H1 (cell line): Measurements from ENCODE around the gene ABCD2. TPM values are rescaled to one million over a fixed set of nuclear protein-coding genes. Genes with fewer than 3 reads are reported as not detected.

Experiments
- CTCF ChIA-PET: fragments of 300-600 bp; sonication (Branson Sonifier 250); formaldehyde crosslinking; loops from one replicate; lab custom pipeline; 2021; ENCODE audit not compliant: partially characterized antibody; lab: Charles Lee
- POLR2A ChIA-PET: fragments of 300-600 bp; sonication (Branson Sonifier 250); formaldehyde crosslinking; loops from one replicate; lab custom pipeline; 2021; ENCODE audit warnings: inconsistent platforms; ENCODE audit not compliant: partially characterized antibody; lab: Charles Lee
- DNase-seq, 2 experiments: peaks; one replicate each; pipeline versions ENCODE4 v3.0.0 to v3.0.0-alpha.2; 2010 to 2022; ENCODE audit warnings: low spot score in 2 of 2, low read depth in 1 of 2, mixed read lengths in 1 of 2
- FAIRE-seq: peaks from 2 replicates; lab custom pipeline; 2011; peaks lifted over from hg19 to GRCh38; lab: Jason Lieb, UNC
- H2AFZ ChIP-seq: 2 replicates; pipeline ENCODE4 v1.8.1; 2012; ENCODE audit warnings: low read length, inconsistent platforms
- H2AK5ac ChIP-seq: 2 replicates; pipeline ENCODE4 v1.6.1; 2013; ENCODE audit warnings: low read depth, low read length
- H2BK120ac ChIP-seq: replicated peaks from 2 replicates; pipeline ENCODE3; 2013; ENCODE audit warnings: low read depth, low read length, inconsistent platforms
- H2BK12ac ChIP-seq: 2 replicates; pipeline ENCODE4 v1.6.1; 2013; ENCODE audit warnings: low read depth, low read length
- H2BK15ac ChIP-seq: 2 replicates; pipeline ENCODE4 v1.6.1; 2013; ENCODE audit warnings: low read length
- H2BK20ac ChIP-seq: 2 replicates; pipeline ENCODE4 v1.6.1; 2013; ENCODE audit warnings: low read length
- H2BK5ac ChIP-seq: 2 replicates; pipeline ENCODE4 v1.6.1; 2013; ENCODE audit warnings: low read depth, low read length
- H3K14ac ChIP-seq: 2 replicates; pipeline ENCODE4 v1.6.1; 2013; ENCODE audit warnings: inconsistent platforms; ENCODE audit not compliant: insufficient read length
- H3K18ac ChIP-seq: 2 replicates; pipeline ENCODE4 v1.6.1; 2013; ENCODE audit warnings: low read length; ENCODE audit errors: extremely low read depth
- H3K23ac ChIP-seq: 2 replicates; pipeline ENCODE4 v1.6.1; 2013; ENCODE audit warnings: inconsistent platforms; ENCODE audit not compliant: insufficient read length
- H3K23me2 ChIP-seq: 2 replicates; pipeline ENCODE4 v1.6.1; 2013; ENCODE audit warnings: low read depth, low read length
- H3K27ac ChIP-seq: 2 replicates; pipeline ENCODE4 v1.6.1; 2011; ENCODE audit warnings: low read depth, low read length, inconsistent platforms
- H3K27me3 ChIP-seq, 4 experiments: replicated peaks in 1 of 4; 1 replicate in 1 of 4; 2 replicates in 3 of 4; pipeline versions ENCODE4 v1.6.1 to v1.8.1; 2011 to 2013; ENCODE audit warnings: low read length in 3 of 4, mild to moderate bottlenecking in 3 of 4, inconsistent platforms in 2 of 4, mixed read lengths in 2 of 4, moderate library complexity in 1 of 4; ENCODE audit not compliant: control insufficient read depth in 3 of 4, insufficient read depth in 3 of 4; ENCODE audit errors: extremely low read depth in 1 of 4
- H3K36me3 ChIP-seq, 4 experiments: 2 replicates each; pipeline versions ENCODE4 v1.6.1 to v1.8.1; 2011 to 2013; ENCODE audit warnings: mild to moderate bottlenecking in 4 of 4, low read length in 3 of 4, moderate library complexity in 2 of 4, control low read depth in 1 of 4, inconsistent platforms in 1 of 4; ENCODE audit not compliant: insufficient read depth in 4 of 4, control insufficient read depth in 2 of 4
- H3K4ac ChIP-seq: replicated peaks from 2 replicates; pipeline ENCODE3; 2013; ENCODE audit warnings: low read length, low read depth, mixed read lengths, inconsistent platforms; ENCODE audit not compliant: insufficient read length
- H3K4me1 ChIP-seq, 4 experiments: replicated peaks in 1 of 4; 1 replicate in 1 of 4; 2 replicates in 3 of 4; pipeline versions ENCODE4 v1.6.1 to v1.8.1; 2011 to 2013; ENCODE audit warnings: low read length in 3 of 4, inconsistent platforms in 2 of 4, mixed read lengths in 1 of 4; ENCODE audit not compliant: insufficient read depth in 4 of 4, control insufficient read depth in 3 of 4
- H3K4me2 ChIP-seq, 2 experiments: 2 replicates each; pipeline versions ENCODE4 v1.6.1 to v1.8.1; 2011 to 2013; ENCODE audit warnings: low read depth in 2 of 2, low read length in 2 of 2, control low read depth in 1 of 2, inconsistent platforms in 1 of 2, mild to moderate bottlenecking in 1 of 2; ENCODE audit not compliant: insufficient read depth in 1 of 2
- H3K4me3 ChIP-seq, 4 experiments: fragments of 200-600, 300-600 bp in 1 of 4; sonication (generic), shearing (Covaris generic), sonication (Bioruptor Twin) in 1 of 4; 2 replicates each; pipeline versions ENCODE4 v1.5.1 to v1.8.1; 2011 to 2016; ENCODE audit warnings: low read length in 4 of 4, low read depth in 3 of 4, control low read depth in 2 of 4, inconsistent platforms in 2 of 4, mild to moderate bottlenecking in 2 of 4, mixed read lengths in 1 of 4, moderate library complexity in 1 of 4; ENCODE audit not compliant: insufficient read depth in 2 of 4; ENCODE audit errors: extremely low read depth in 1 of 4
- H3K56ac ChIP-seq: replicated peaks from 2 replicates; pipeline ENCODE3; 2013; ENCODE audit warnings: low read depth, mild to moderate bottlenecking, mixed read lengths, low read length, inconsistent platforms; ENCODE audit not compliant: insufficient read length
- H3K79me1 ChIP-seq: 2 replicates; pipeline ENCODE4 v1.6.1; 2013; ENCODE audit warnings: low read depth, low read length, control low read depth
- H3K79me2 ChIP-seq, 2 experiments: 2 replicates each; pipeline versions ENCODE4 v1.6.1 to v1.8.1; 2012 to 2013; ENCODE audit warnings: low read length in 2 of 2, mild to moderate bottlenecking in 2 of 2, inconsistent platforms in 1 of 2; ENCODE audit not compliant: insufficient read depth in 2 of 2, control insufficient read depth in 1 of 2
- H3K9ac ChIP-seq, 4 experiments: replicated peaks in 1 of 4; 1 replicate in 1 of 4; 2 replicates in 3 of 4; pipeline versions ENCODE4 v1.6.1 to v1.8.1; 2011 to 2013; ENCODE audit warnings: low read depth in 3 of 4, low read length in 3 of 4, control low read depth in 2 of 4, mild to moderate bottlenecking in 2 of 4, moderate library complexity in 2 of 4, inconsistent platforms in 1 of 4; ENCODE audit errors: extremely low read depth in 1 of 4
- H3K9me3 ChIP-seq, 2 experiments: 2 replicates each; pipeline versions ENCODE4 v1.6.1 to v1.8.1; 2012 to 2013; ENCODE audit warnings: mild to moderate bottlenecking in 2 of 2, moderate library complexity in 2 of 2, control low read depth in 1 of 2, inconsistent platforms in 1 of 2, low read depth in 1 of 2, low read length in 1 of 2, mixed read lengths in 1 of 2; ENCODE audit not compliant: insufficient read depth in 2 of 2
- H4K20me1 ChIP-seq, 2 experiments: replicated peaks in 1 of 2; 2 replicates each; pipeline versions ENCODE3 to v1.8.1; 2011 to 2013; ENCODE audit warnings: inconsistent platforms in 2 of 2, low read length in 2 of 2, mild to moderate bottlenecking in 1 of 2; ENCODE audit not compliant: insufficient read depth in 2 of 2, control insufficient read depth in 1 of 2
- H4K5ac ChIP-seq: 2 replicates; pipeline ENCODE4 v1.6.1; 2013; ENCODE audit warnings: low read length, low read depth, mixed read lengths, inconsistent platforms; ENCODE audit not compliant: insufficient read length
- H4K8ac ChIP-seq: 2 replicates; pipeline ENCODE4 v1.8.0; 2013; ENCODE audit warnings: mild to moderate bottlenecking, moderate library complexity, low read length, inconsistent platforms; ENCODE audit not compliant: insufficient read depth; ENCODE audit errors: extremely low read depth
- H4K91ac ChIP-seq: replicated peaks from 2 replicates; pipeline ENCODE3; 2013; ENCODE audit warnings: low read length, mixed read lengths, inconsistent platforms; ENCODE audit not compliant: insufficient read length
- FOSL1 ChIP-seq: IDR thresholded peaks from 2 replicates; pipeline ENCODE4 v1.6.1; 2011; ENCODE audit warnings: mild to moderate bottlenecking, low read depth, low read length, moderate library complexity; ENCODE audit not compliant: insufficient read depth
- KDM1A ChIP-seq: fragments of 200-600, 300-600 bp; sonication (generic); IDR thresholded peaks from 2 replicates; pipeline ENCODE4 v1.7.1; 2016; ENCODE audit warnings: mild to moderate bottlenecking, low read length, borderline replicate concordance
- NANOG ChIP-seq: IDR thresholded peaks from 2 replicates; pipeline ENCODE4 v1.6.1; 2011; ENCODE audit warnings: low read length, low read depth, mild to moderate bottlenecking, inconsistent platforms; ENCODE audit not compliant: insufficient read depth, poor library complexity, severe bottlenecking
- SIRT6 ChIP-seq: IDR thresholded peaks from one replicate; pipeline ENCODE4 v1.7.1; 2012; ENCODE audit warnings: low read length, inconsistent platforms
- WGBS, 2 experiments: shearing (Covaris generic) in 1 of 2; methylation state at CpG; one replicate each; pipeline versions ENCODE4 v1.1.6 to v1.1.7; 2013 to 2015; ENCODE audit warnings: low lambda C conversion rate in 2 of 2, mixed read lengths in 2 of 2, inconsistent platforms in 1 of 2, low coverage in 1 of 2, missing lambda C conversion rate in 1 of 2; ENCODE audit not compliant: insufficient replicate concordance in 2 of 2, insufficient coverage in 1 of 2, insufficient read length in 1 of 2; ENCODE audit errors: extremely low coverage in 1 of 2, missing lambda C conversion rate in 1 of 2; 5-methylcytosine and 5-hydroxymethylcytosine counted together
- polyA plus RNA-seq, 7 experiments: library from polyadenylated mRNA; depleted of rRNA in 3 of 7; stranded (reverse) in 5 of 7; unstranded in 2 of 7; fragments of >200 nt in 5 of 7; fragments of 200-250 nt in 2 of 7; gene quantifications; 1 replicate in 5 of 7; 2 replicates in 1 of 7; 4 replicates in 1 of 7; pipeline versions ENCODE4 v1.2.1 to v1.2.3, GENCODE V29; 2011 to 2013; ENCODE audit warnings: missing spikeins in 2 of 7, mixed read lengths in 2 of 7
- total RNA-seq: library from RNA; stranded (reverse); fragmentation: NEBNext Ultra II Directional; extraction: Animal tissue kit (Norgen Biotek cat#: 25700); gene quantifications from 2 replicates; pipeline ENCODE4 v1.2.1, GENCODE V29; 2021

Gene ABCD2
- total and polyA plus RNA-seq, 2 of the 8 experiments (the other 6 are each of a cell fraction or from before 2014, with no cell fraction given): not detected

GRCh38 chr12:39646963-39647362 is 27.4 kb upstream of the ABCD2 start:
- ChIA-PET CTCF (interaction anchor here (1.1 kb wide), 1 partner anchor 16 kb away, joined by 3 read pairs; no protein-coding TSS in a partner anchor), POLR2A (no interaction called here)
- H3K14ac ChIP-seq: no peak overlapping the region
- no peak overlapping the region for H2BK120ac ChIP-seq
- no peak overlapping the region for H2BK12ac ChIP-seq
- no peak for FAIRE-seq
- H3K27ac ChIP-seq: no peak overlapping the region
- H3K4ac ChIP-seq: no peak overlapping the region
- H2AFZ ChIP-seq: no peak overlapping the region
- no peak overlapping the region for H3K23ac ChIP-seq
- no peaks in the 10 kb centered on the region for H3K4me1 ChIP-seq
- H2BK20ac ChIP-seq: no peak overlapping the region
- H2BK5ac ChIP-seq: no peak overlapping the region
- no peak overlapping the region for H3K9ac ChIP-seq
- H3K23me2 ChIP-seq: no peaks in the 10 kb centered on the region
- no peaks in the 10 kb centered on the region for H3K9me3 ChIP-seq
- no peak overlapping the region for H3K56ac ChIP-seq
- H3K4me3 ChIP-seq: no peak overlapping the region
- H2AK5ac ChIP-seq: no peak overlapping the region
- H3K18ac ChIP-seq: no peak overlapping the region
- no peak overlapping the region for H4K5ac ChIP-seq
- H4K91ac ChIP-seq: no peak overlapping the region
- no peak for DNase-seq
- no peak for TF ChIP-seq SIRT6
- TF ChIP-seq KDM1A: no peak
- TF ChIP-seq NANOG: no peak
- TF ChIP-seq FOSL1: no peak
- H3K27me3 ChIP-seq: no peaks in the 10 kb centered on the region
- H3K4me2 ChIP-seq: no peak overlapping the region
- no peaks in the 10 kb centered on the region for H4K20me1 ChIP-seq
- WGBS, 2 experiments: 82% methylated on average over 2 of the region's 2 CpGs; no CpG with 5 or more reads in 1 of the 2 experiments
- H3K79me2 ChIP-seq: no peaks in the 10 kb centered on the region
- no peak overlapping the region for H4K8ac ChIP-seq
- H3K36me3 ChIP-seq: no peaks in the 10 kb centered on the region
- H3K79me1 ChIP-seq: no peaks in the 10 kb centered on the region
- H2BK15ac ChIP-seq: no peak overlapping the region
